ENCODE measurements around the gene PREX1.

DNA sequence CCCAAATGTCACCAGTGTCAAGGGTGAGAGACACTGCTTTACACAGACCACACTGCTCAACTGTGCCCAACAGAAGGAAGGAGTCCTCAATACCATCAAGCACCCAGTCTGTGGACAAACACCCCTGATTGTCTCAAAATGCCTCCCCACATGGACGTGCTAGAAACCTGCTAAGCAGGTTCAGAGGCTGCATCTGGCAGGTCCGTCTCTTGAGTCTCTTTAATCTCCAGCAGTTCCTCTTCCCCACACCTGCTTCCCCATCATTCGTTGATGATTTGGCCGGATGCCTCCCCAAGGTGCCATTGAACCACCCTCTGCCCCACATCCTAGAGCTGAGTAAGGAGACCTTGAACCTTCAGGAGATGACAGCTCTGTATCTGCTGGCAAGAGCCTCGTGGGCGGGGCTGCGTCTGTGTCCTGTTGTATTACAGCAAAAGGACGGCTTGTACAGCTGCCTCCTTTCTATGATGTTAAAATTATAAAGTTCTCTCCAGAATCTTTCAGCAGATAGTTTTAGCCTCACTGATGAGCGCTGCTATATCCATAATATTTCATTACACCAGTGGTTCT lies 179.2 kb downstream of the PREX1 start:
- TF ChIP-seq, protein P1, sequence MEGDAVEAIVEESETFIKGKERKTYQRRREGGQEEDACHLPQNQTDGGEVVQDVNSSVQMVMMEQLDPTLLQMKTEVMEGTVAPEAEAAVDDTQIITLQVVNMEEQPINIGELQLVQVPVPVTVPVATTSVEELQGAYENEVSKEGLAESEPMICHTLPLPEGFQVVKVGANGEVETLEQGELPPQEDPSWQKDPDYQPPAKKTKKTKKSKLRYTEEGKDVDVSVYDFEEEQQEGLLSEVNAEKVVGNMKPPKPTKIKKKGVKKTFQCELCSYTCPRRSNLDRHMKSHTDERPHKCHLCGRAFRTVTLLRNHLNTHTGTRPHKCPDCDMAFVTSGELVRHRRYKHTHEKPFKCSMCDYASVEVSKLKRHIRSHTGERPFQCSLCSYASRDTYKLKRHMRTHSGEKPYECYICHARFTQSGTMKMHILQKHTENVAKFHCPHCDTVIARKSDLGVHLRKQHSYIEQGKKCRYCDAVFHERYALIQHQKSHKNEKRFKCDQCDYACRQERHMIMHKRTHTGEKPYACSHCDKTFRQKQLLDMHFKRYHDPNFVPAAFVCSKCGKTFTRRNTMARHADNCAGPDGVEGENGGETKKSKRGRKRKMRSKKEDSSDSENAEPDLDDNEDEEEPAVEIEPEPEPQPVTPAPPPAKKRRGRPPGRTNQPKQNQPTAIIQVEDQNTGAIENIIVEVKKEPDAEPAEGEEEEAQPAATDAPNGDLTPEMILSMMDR (IDR thresholded peaks at IDR 0.05; ENCODE audit: low read depth, low read length): no peak
- TF ChIP-seq POLR2A (IDR thresholded peaks at IDR 0.05; ENCODE audit: extremely low read depth, insufficient read length) (no peak), MAX (IDR thresholded peaks at IDR 0.05; ENCODE audit: low read depth, low read length) (no peak), MYC (IDR thresholded peaks at IDR 0.05; ENCODE audit: low read depth, low read length) (no peak)
